Hepatocyte (in vitro differentiated cells): ENCODE results near the gene LGALS14. TPM values are rescaled to one million over a fixed set of nuclear protein-coding genes. Genes with fewer than 3 reads are reported as not detected.

Experiments used
- DNase-seq: peaks from one replicate; pipeline ENCODE4 v3.0.0-alpha.2; 2016; ENCODE audit warnings: low spot score
- H2AFZ ChIP-seq: fragments of 200-600 bp; sonication (generic); 2 replicates; pipeline ENCODE4 v1.6.0; 2016; ENCODE audit warnings: antibody characterized with exemption, mild to moderate bottlenecking
- H3K27ac ChIP-seq: fragments of 200-600 bp; sonication (generic); 2 replicates; pipeline ENCODE4 v1.5.1; 2016; ENCODE audit warnings: mild to moderate bottlenecking
- H3K27me3 ChIP-seq: fragments of 200-600 bp; sonication (generic); 2 replicates; pipeline ENCODE4 v1.6.1; 2016
- H3K36me3 ChIP-seq: fragments of 200-600 bp; sonication (generic); replicated peaks from 2 replicates; pipeline ENCODE4 v1.5.1; 2016; ENCODE audit warnings: low read depth; ENCODE audit not compliant: insufficient read depth
- H3K4me1 ChIP-seq: fragments of 200-600 bp; sonication (generic); 2 replicates; pipeline ENCODE4 v1.5.1; 2016; ENCODE audit warnings: mild to moderate bottlenecking, moderate library complexity; ENCODE audit not compliant: insufficient read depth
- H3K4me2 ChIP-seq: fragments of 200-600 bp; sonication (generic); 2 replicates; pipeline ENCODE4 v1.6.0; 2016
- H3K4me3 ChIP-seq: fragments of 200-600 bp; sonication (generic); 2 replicates; pipeline ENCODE4 v1.5.1; 2016; ENCODE audit warnings: mild to moderate bottlenecking
- H3K79me2 ChIP-seq: fragments of 200-600 bp; sonication (generic); 2 replicates; pipeline ENCODE4 v1.6.0; 2017; ENCODE audit warnings: mild to moderate bottlenecking
- H3K9me2 ChIP-seq: fragments of 200-600 bp; sonication (generic); replicated peaks from 2 replicates; pipeline ENCODE4 v1.6.0; 2017; ENCODE audit warnings: mild to moderate bottlenecking; ENCODE audit not compliant: insufficient read depth
- H3K9me3 ChIP-seq: fragments of 200-600 bp; sonication (generic); 2 replicates; pipeline ENCODE4 v1.5.1; 2016; ENCODE audit warnings: low read depth, mild to moderate bottlenecking
- H4K20me1 ChIP-seq: fragments of 200-600 bp; sonication (generic); 2 replicates; pipeline ENCODE4 v1.6.0; 2016; ENCODE audit warnings: mild to moderate bottlenecking; ENCODE audit not compliant: insufficient read depth, poor library complexity, severe bottlenecking
- EZH2 ChIP-seq: fragments of 200-600 bp; sonication (generic); IDR thresholded peaks from 2 replicates; pipeline ENCODE4 v1.6.1; 2016; ENCODE audit warnings: antibody characterized with exemption, mild to moderate bottlenecking, borderline replicate concordance
- EZH2phosphoT487 ChIP-seq: fragments of 200-600 bp; sonication (generic); IDR thresholded peaks from one replicate; pipeline ENCODE4 v1.6.1; 2018; ENCODE audit warnings: antibody characterized with exemption, mild to moderate bottlenecking, low read depth, moderate library complexity; ENCODE audit not compliant: unreplicated experiment, severe bottlenecking
- WGBS: methylation state at CpG from one replicate; pipeline ENCODE4 v1.1.6; 2016; ENCODE audit warnings: low lambda C conversion rate; ENCODE audit errors: missing lambda C conversion rate; 5-methylcytosine and 5-hydroxymethylcytosine counted together
- polyA plus RNA-seq: library from polyadenylated mRNA; unstranded; fragments of >200 nt; fragmentation: Nextera tagmentation; extraction: Ambion mirVana; gene quantifications from 2 replicates; pipeline ENCODE4 v1.2.1, GENCODE V29; 2016
- total RNA-seq: library from RNA; depleted of rRNA; stranded (reverse); fragments of >200 nt; gene quantifications from 2 replicates; pipeline ENCODE4 v1.2.3, GENCODE V29; 2014
- TF ChIP-seq, protein P1 (sequence below): fragments of 200-600 bp; sonication (generic); IDR thresholded peaks from 2 replicates; pipeline ENCODE4 v1.5.1; 2016; ENCODE audit warnings: antibody characterized with exemption, mild to moderate bottlenecking; ENCODE audit not compliant: poor library complexity

Gene LGALS14
- total and polyA plus RNA-seq, 2 experiments from 2014 or later: 1.2 to 1.3 TPM

- no peaks in the 10 kb centered on the region for H3K9me3 ChIP-seq
- H3K27ac ChIP-seq: no peak overlapping the region
- DNase-seq: no peak
- no peak overlapping the region for H2AFZ ChIP-seq
- no peak overlapping the region for H3K4me3 ChIP-seq
- TF ChIP-seq EZH2: no peak
- TF ChIP-seq, protein P1, sequence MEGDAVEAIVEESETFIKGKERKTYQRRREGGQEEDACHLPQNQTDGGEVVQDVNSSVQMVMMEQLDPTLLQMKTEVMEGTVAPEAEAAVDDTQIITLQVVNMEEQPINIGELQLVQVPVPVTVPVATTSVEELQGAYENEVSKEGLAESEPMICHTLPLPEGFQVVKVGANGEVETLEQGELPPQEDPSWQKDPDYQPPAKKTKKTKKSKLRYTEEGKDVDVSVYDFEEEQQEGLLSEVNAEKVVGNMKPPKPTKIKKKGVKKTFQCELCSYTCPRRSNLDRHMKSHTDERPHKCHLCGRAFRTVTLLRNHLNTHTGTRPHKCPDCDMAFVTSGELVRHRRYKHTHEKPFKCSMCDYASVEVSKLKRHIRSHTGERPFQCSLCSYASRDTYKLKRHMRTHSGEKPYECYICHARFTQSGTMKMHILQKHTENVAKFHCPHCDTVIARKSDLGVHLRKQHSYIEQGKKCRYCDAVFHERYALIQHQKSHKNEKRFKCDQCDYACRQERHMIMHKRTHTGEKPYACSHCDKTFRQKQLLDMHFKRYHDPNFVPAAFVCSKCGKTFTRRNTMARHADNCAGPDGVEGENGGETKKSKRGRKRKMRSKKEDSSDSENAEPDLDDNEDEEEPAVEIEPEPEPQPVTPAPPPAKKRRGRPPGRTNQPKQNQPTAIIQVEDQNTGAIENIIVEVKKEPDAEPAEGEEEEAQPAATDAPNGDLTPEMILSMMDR: no peak
- H4K20me1 ChIP-seq: no peaks in the 10 kb centered on the region
- H3K4me1 ChIP-seq: no peaks in the 10 kb centered on the region
- no peaks in the 10 kb centered on the region for H3K79me2 ChIP-seq
- no peaks in the 10 kb centered on the region for H3K36me3 ChIP-seq
- peaks cover 15% of the 10 kb centered on the region for H3K27me3 ChIP-seq
- H3K9me2 ChIP-seq: no peaks in the 10 kb centered on the region
- no peak overlapping the region for H3K4me2 ChIP-seq
These were observed 5.7 kb upstream of the LGALS14 start for GRCh38 chr19:39698535-39698934.

- DNase-seq: no peak
- Histone ChIP-seq H4K20me1 (no peaks in the 10 kb centered on the region), H2AFZ (no peak overlapping the region), H3K36me3 (no peaks in the 10 kb centered on the region), H3K4me1 (no peaks in the 10 kb centered on the region), H3K9me3 (no peaks in the 10 kb centered on the region), H3K4me2 (no peak overlapping the region), H3K9me2 (no peaks in the 10 kb centered on the region), H3K27me3 (peaks cover 7% of the 10 kb centered on the region), H3K79me2 (no peaks in the 10 kb centered on the region), H3K4me3 (no peak overlapping the region), H3K27ac (no peak overlapping the region)
- WGBS: 73% methylated on average over 5 of the region's 5 CpGs
- no peak for TF ChIP-seq EZH2
- TF ChIP-seq, protein P1: no peak
- no peak for TF ChIP-seq EZH2phosphoT487
These were observed 3.0 kb upstream of the LGALS14 start for GRCh38 chr19:39701291-39701690.

DNA sequence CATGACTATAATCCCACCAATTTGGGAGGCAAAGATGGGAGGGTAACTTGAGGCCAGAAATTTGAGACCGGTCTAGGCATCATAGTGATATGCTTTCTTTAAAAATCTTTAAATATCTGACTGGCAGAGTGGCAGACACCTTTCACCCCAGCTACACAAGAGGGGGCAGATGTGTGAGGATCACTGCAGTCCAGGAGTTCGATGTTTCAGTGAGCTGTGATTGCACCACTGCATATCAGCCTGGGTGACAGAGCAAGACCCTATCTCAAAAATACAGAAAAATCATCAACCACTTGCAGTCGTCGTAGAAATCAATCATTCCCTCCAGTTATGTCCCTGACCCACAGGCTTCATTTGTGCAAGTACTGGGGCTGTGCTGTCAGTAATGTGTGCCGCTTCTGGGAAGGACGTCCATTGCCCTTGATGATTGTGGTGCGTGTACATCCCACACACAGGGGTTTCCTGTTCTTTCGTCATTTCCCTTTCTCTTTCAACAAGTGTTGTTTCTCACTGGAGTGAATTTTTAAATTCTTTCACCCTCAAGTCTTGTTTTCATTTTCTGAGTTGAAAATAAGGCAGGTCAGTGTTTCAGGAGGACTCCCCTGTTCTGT, 1.4 kb downstream of the LGALS14 start:
- Histone ChIP-seq H3K27ac (no peak overlapping the region), H3K4me2 (no peak overlapping the region), H3K4me1 (no peaks in the 10 kb centered on the region), H4K20me1 (no peaks in the 10 kb centered on the region), H3K36me3 (no peaks in the 10 kb centered on the region), H3K9me3 (no peaks in the 10 kb centered on the region), H3K79me2 (no peaks in the 10 kb centered on the region), H3K9me2 (no peaks in the 10 kb centered on the region), H3K27me3 (no peaks in the 10 kb centered on the region), H2AFZ (no peak overlapping the region), H3K4me3 (no peak overlapping the region)
- TF ChIP-seq EZH2phosphoT487: no peak
- TF ChIP-seq, protein P1: no peak
- TF ChIP-seq EZH2: no peak
- DNase-seq: no peak
- WGBS: 84% methylated on average over 8 of the region's 8 CpGs

DNA sequence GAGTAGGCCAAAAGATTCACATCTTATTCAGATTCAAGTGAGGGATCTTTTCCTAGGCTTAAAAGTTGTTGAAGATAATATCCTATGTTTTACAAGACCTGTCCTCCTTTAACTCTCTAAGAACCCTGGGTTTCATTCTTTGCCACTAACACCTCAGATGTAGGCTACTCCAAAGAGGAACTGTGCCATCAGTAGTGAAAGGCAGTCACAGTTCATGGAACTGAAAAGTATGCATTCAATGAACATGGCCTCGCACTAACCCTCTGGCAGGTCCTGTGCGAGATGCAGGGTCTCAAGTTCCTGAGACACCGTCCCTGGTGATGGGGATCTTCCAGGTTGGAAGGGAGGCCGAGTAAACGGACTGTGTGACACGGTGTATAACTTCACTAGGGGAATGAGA, 4.3 kb downstream of the LGALS14 start:
- Histone ChIP-seq H3K36me3 (no peaks in the 10 kb centered on the region), H3K79me2 (no peaks in the 10 kb centered on the region), H4K20me1 (no peaks in the 10 kb centered on the region), H3K9me2 (no peaks in the 10 kb centered on the region), H2AFZ (no peak overlapping the region), H3K4me3 (no peak overlapping the region), H3K9me3 (no peaks in the 10 kb centered on the region), H3K27me3 (no peaks in the 10 kb centered on the region), H3K4me1 (no peaks in the 10 kb centered on the region), H3K4me2 (no peak overlapping the region), H3K27ac (no peak overlapping the region)
- DNase-seq: no peak
- TF ChIP-seq, protein P1: no peak
- TF ChIP-seq EZH2 (no peak), EZH2phosphoT487 (no peak)
- 89% methylated on average over 6 of the region's 6 CpGs for WGBS
